HepG2 (cell line): ENCODE results near the gene RGCC. TPM values are rescaled to one million over a fixed set of nuclear protein-coding genes. Genes with fewer than 3 reads are reported as not detected.
"Not testable (repeated sequence)": the region's sequence is repeated elsewhere in the genome, so short reads cannot be mapped to it uniquely, and the experiment has no call there.

Source experiments
- ATAC-seq: fragments of 200-7000 bp; cut with Tn5 transposase; 3 replicates; pipeline ENCODE4 v1.9.1; 2020; ENCODE audit warnings: mild to moderate bottlenecking, moderate library complexity
- BruUV-seq: library from RNA; stranded (reverse); fragments of 400-500 nt; replicated peaks from 2 replicates; lab custom pipeline; 2021; lab: Mats Ljungman, UMichigan
- CTCF ChIA-PET: fragments of 300-600 bp; formaldehyde crosslinking; extraction: SDS; loops from one replicate; lab custom pipeline; 2021; ENCODE audit warnings: low total read pairs, inconsistent platforms, low intra/inter-chr PET ratio; lab: Yijun Ruan, JAX
- POLR2A ChIA-PET: fragments of 350-600 bp; sonication (Branson Sonifier 250); formaldehyde crosslinking; loops from one replicate; lab custom pipeline; 2020; ENCODE audit warnings: antibody characterized with exemption, inconsistent platforms; lab: Yijun Ruan, JAX
- DNase-seq: peaks from one replicate; pipeline ENCODE4 v3.0.0-alpha.2; 2015; ENCODE audit warnings: low spot score
- FAIRE-seq: peaks from 3 replicates; lab custom pipeline; 2011; peaks lifted over from hg19 to GRCh38; lab: Jason Lieb, UNC
- H2AFZ ChIP-seq: one replicate; pipeline ENCODE4 v1.6.1; 2011; ENCODE audit warnings: low read length, inconsistent platforms
- H3K27ac ChIP-seq: fragments of 300-600 bp; 3 replicates; pipeline ENCODE4 v1.8.0; 2011; ENCODE audit warnings: mixed run types, mild to moderate bottlenecking, mixed read lengths, low read length, inconsistent platforms; ENCODE audit not compliant: insufficient read depth; ENCODE audit errors: extremely low read length
- H3K27me3 ChIP-seq, 2 experiments: fragments of 200-600 bp in 1 of 2; 2 replicates in 1 of 2; 3 replicates in 1 of 2; pipeline versions ENCODE4 v1.6.0 to v1.8.0; 2011; ENCODE audit warnings: low read length in 2 of 2, mild to moderate bottlenecking in 2 of 2, moderate library complexity in 2 of 2, inconsistent platforms in 1 of 2; ENCODE audit not compliant: insufficient read depth in 2 of 2, control insufficient read depth in 1 of 2
- H3K36me3 ChIP-seq, 2 experiments: fragments of 200-600 bp in 1 of 2; replicated peaks in 1 of 2; 2 replicates in 1 of 2; 3 replicates in 1 of 2; pipeline versions ENCODE4 v1.5.1 to v1.8.0; 2011; ENCODE audit warnings: low read length in 2 of 2, inconsistent platforms in 1 of 2; ENCODE audit not compliant: insufficient read depth in 2 of 2, control insufficient read depth in 1 of 2
- H3K4me1 ChIP-seq: 2 replicates; pipeline ENCODE4 v1.5.1; 2012; ENCODE audit warnings: low read length, inconsistent platforms; ENCODE audit not compliant: insufficient read depth
- H3K4me2 ChIP-seq: 2 replicates; pipeline ENCODE4 v1.6.0; 2011; ENCODE audit warnings: low read depth, low read length, inconsistent platforms
- H3K4me3 ChIP-seq, 3 experiments: fragments of 200-600 bp in 1 of 3; sonication (generic), shearing (Covaris generic) in 1 of 3; replicated peaks in 1 of 3; 2 replicates each; pipeline ENCODE4 v1.5.1; 2011 to 2016; ENCODE audit warnings: low read length in 3 of 3, inconsistent platforms in 2 of 3, low read depth in 2 of 3, mild to moderate bottlenecking in 2 of 3, control low read depth in 1 of 3, mixed read lengths in 1 of 3; ENCODE audit not compliant: insufficient read depth in 1 of 3
- H3K79me2 ChIP-seq: one replicate; pipeline ENCODE4 v1.6.1; 2011; ENCODE audit warnings: low read length, inconsistent platforms; ENCODE audit not compliant: insufficient read depth
- H3K9ac ChIP-seq: 2 replicates; pipeline ENCODE4 v1.6.0; 2011; ENCODE audit warnings: mild to moderate bottlenecking, low read depth, low read length, inconsistent platforms; ENCODE audit not compliant: insufficient read depth
- H3K9me3 ChIP-seq: 2 replicates; pipeline ENCODE4 v1.5.1; 2012; ENCODE audit warnings: mild to moderate bottlenecking, low read length
- H4K20me1 ChIP-seq: 2 replicates; pipeline ENCODE4 v1.6.0; 2011; ENCODE audit warnings: inconsistent platforms, mild to moderate bottlenecking, low read length, moderate library complexity; ENCODE audit not compliant: insufficient read depth
- BRD4 ChIP-seq: sonication (generic); formaldehyde crosslinking; IDR thresholded peaks from 2 replicates; pipeline ENCODE4 v1.4.0; 2020; ENCODE audit warnings: missing genetic modification reagents
- CEBPG ChIP-seq: IDR thresholded peaks from 2 replicates; pipeline ENCODE4 v1.6.1; 2016
- ZNF30 ChIP-seq: sonication (generic); formaldehyde crosslinking; IDR thresholded peaks from 2 replicates; pipeline ENCODE4 v1.5.0; 2020; ENCODE audit warnings: mild to moderate bottlenecking, missing genetic modification reagents
- WGBS: methylation state at CpG from one replicate; pipeline ENCODE4 v1.1.6; 2017; ENCODE audit warnings: low lambda C conversion rate; 5-methylcytosine and 5-hydroxymethylcytosine counted together
- in situ Hi-C: cut with HindIII; loops from 2 replicates; pipeline ENCODE4 v1.10.0; 2017; ENCODE audit warnings: low pct_unique_long_range_greater_than_20kb; ENCODE audit not compliant: extremely low pct_ligation_motif_present
- intact Hi-C: fragments of 100-400 bp; cut with micrococcal nuclease; formaldehyde crosslinking; loops from one replicate; pipeline ENCODE4 v1.10.0; 2022; ENCODE audit not compliant: unreplicated experiment
- polyA plus RNA-seq, 8 experiments: library from polyadenylated mRNA; depleted of rRNA in 3 of 8; stranded (reverse) in 7 of 8; unstranded in 1 of 8; fragments of >200 nt; fragmentation: Illumina TruSeq in 4 of 8; extraction: Trizol in 4 of 8; gene quantifications; 2 replicates each; pipeline versions ENCODE4 v1.2.1 to v1.2.3, GENCODE V29; 2011 to 2016; ENCODE audit warnings: low read depth in 4 of 8, missing spikeins in 1 of 8, mixed read lengths in 1 of 8; ENCODE audit not compliant: insufficient read depth in 1 of 8
- total RNA-seq, 5 experiments: library from RNA; depleted of rRNA; stranded (reverse); fragments of >200 nt; fragmentation: Illumina TruSeq; extraction: Trizol; gene quantifications; 2 replicates each; pipeline ENCODE4 v1.2.3, GENCODE V29; 2016; ENCODE audit warnings: low read depth in 1 of 5

RGCC gene
- total and polyA plus RNA-seq, 2 of the 13 experiments (the other 11 are each of a cell fraction or from before 2014, with no cell fraction given) = 0.20 to 8.4 TPM

GRCh38 chr13:41424675-41425074, 32.7 kb upstream of the RGCC start:
- intact Hi-C loops, ATAC-seq, FAIRE-seq, H3K9me3 ChIP-seq, H3K27ac ChIP-seq, POLR2A ChIA-PET, DNase-seq, H3K4me2 ChIP-seq, H3K79me2 ChIP-seq, H3K36me3 ChIP-seq, BruUV-seq, CTCF ChIA-PET, H2AFZ ChIP-seq, H3K27me3 ChIP-seq, H4K20me1 ChIP-seq, H3K9ac ChIP-seq, H3K4me3 ChIP-seq: not testable (repeated sequence)
- WGBS = 47% methylated on average over 6 of the region's 6 CpGs
- in situ Hi-C loops = loop anchor here (25.0 kb wide), 1 partner anchor 688 kb away; no protein-coding TSS in a partner anchor
- peaks cover 12% of the 10 kb centered on the region for H3K4me1 ChIP-seq

- Histone ChIP-seq H3K4me1 (peaks cover 12% of the 10 kb centered on the region), H3K4me2 (no peak overlapping the region), H3K4me3 (no peak overlapping the region), H2AFZ (no peak overlapping the region), H3K27me3 (no peaks in the 10 kb centered on the region), H3K36me3 (no peaks in the 10 kb centered on the region), H4K20me1 (no peaks in the 10 kb centered on the region), H3K9me3 (no peaks in the 10 kb centered on the region), H3K79me2 (no peaks in the 10 kb centered on the region), H3K27ac (no peak overlapping the region), H3K9ac (no peak overlapping the region)
- 43% methylated on average over 5 of the region's 22 CpGs for WGBS
- TF ChIP-seq ZNF30 = no peak
- no peak for TF ChIP-seq CEBPG (CRISPR knock-in tag)
- TF ChIP-seq BRD4 (CRISPR knock-in tag) = no peak
- DNase-seq = no peak
- BruUV-seq = no TSS peak
- intact Hi-C loops = no loop called here
- in situ Hi-C loops = no loop called here
- ChIA-PET CTCF (no interaction called here), POLR2A (no interaction called here)
- FAIRE-seq = no peak
- no peak for ATAC-seq
These were observed 31.3 kb upstream of the RGCC start for GRCh38 chr13:41426047-41426446.
